H1 (cell line): ENCODE measurements around the gene APBA2. TPM values are rescaled to one million over a fixed set of nuclear protein-coding genes. Genes with fewer than 3 reads are reported as not detected.
"Not testable (repeated sequence)": the region's sequence is repeated elsewhere in the genome, so short reads cannot be mapped to it uniquely, and the experiment has no call there.

Experiments used
- CTCF ChIA-PET: fragments of 300-600 bp; sonication (Branson Sonifier 250); formaldehyde crosslinking; loops from one replicate; lab custom pipeline; 2021; ENCODE audit not compliant: partially characterized antibody; lab: Charles Lee
- POLR2A ChIA-PET: fragments of 300-600 bp; sonication (Branson Sonifier 250); formaldehyde crosslinking; loops from one replicate; lab custom pipeline; 2021; ENCODE audit warnings: inconsistent platforms; ENCODE audit not compliant: partially characterized antibody; lab: Charles Lee
- DNase-seq, 2 experiments: peaks; one replicate each; pipeline versions ENCODE4 v3.0.0 to v3.0.0-alpha.2; 2010 to 2022; ENCODE audit warnings: low spot score in 2 of 2, low read depth in 1 of 2, mixed read lengths in 1 of 2
- FAIRE-seq: peaks from 2 replicates; lab custom pipeline; 2011; peaks lifted over from hg19 to GRCh38; lab: Jason Lieb, UNC
- H2AFZ ChIP-seq: 2 replicates; pipeline ENCODE4 v1.8.1; 2012; ENCODE audit warnings: low read length, inconsistent platforms
- H2AK5ac ChIP-seq: 2 replicates; pipeline ENCODE4 v1.6.1; 2013; ENCODE audit warnings: low read depth, low read length
- H2BK120ac ChIP-seq: replicated peaks from 2 replicates; pipeline ENCODE3; 2013; ENCODE audit warnings: low read depth, low read length, inconsistent platforms
- H2BK12ac ChIP-seq: 2 replicates; pipeline ENCODE4 v1.6.1; 2013; ENCODE audit warnings: low read depth, low read length
- H2BK15ac ChIP-seq: 2 replicates; pipeline ENCODE4 v1.6.1; 2013; ENCODE audit warnings: low read length
- H2BK20ac ChIP-seq: 2 replicates; pipeline ENCODE4 v1.6.1; 2013; ENCODE audit warnings: low read length
- H2BK5ac ChIP-seq: 2 replicates; pipeline ENCODE4 v1.6.1; 2013; ENCODE audit warnings: low read depth, low read length
- H3K14ac ChIP-seq: 2 replicates; pipeline ENCODE4 v1.6.1; 2013; ENCODE audit warnings: inconsistent platforms; ENCODE audit not compliant: insufficient read length
- H3K18ac ChIP-seq: 2 replicates; pipeline ENCODE4 v1.6.1; 2013; ENCODE audit warnings: low read length; ENCODE audit errors: extremely low read depth
- H3K23ac ChIP-seq: 2 replicates; pipeline ENCODE4 v1.6.1; 2013; ENCODE audit warnings: inconsistent platforms; ENCODE audit not compliant: insufficient read length
- H3K23me2 ChIP-seq: 2 replicates; pipeline ENCODE4 v1.6.1; 2013; ENCODE audit warnings: low read depth, low read length
- H3K27ac ChIP-seq: 2 replicates; pipeline ENCODE4 v1.6.1; 2011; ENCODE audit warnings: low read depth, low read length, inconsistent platforms
- H3K27me3 ChIP-seq, 4 experiments: replicated peaks in 1 of 4; 1 replicate in 1 of 4; 2 replicates in 3 of 4; pipeline versions ENCODE4 v1.6.1 to v1.8.1; 2011 to 2013; ENCODE audit warnings: low read length in 3 of 4, mild to moderate bottlenecking in 3 of 4, inconsistent platforms in 2 of 4, mixed read lengths in 2 of 4, moderate library complexity in 1 of 4; ENCODE audit not compliant: control insufficient read depth in 3 of 4, insufficient read depth in 3 of 4; ENCODE audit errors: extremely low read depth in 1 of 4
- H3K36me3 ChIP-seq, 4 experiments: 2 replicates each; pipeline versions ENCODE4 v1.6.1 to v1.8.1; 2011 to 2013; ENCODE audit warnings: mild to moderate bottlenecking in 4 of 4, low read length in 3 of 4, moderate library complexity in 2 of 4, control low read depth in 1 of 4, inconsistent platforms in 1 of 4; ENCODE audit not compliant: insufficient read depth in 4 of 4, control insufficient read depth in 2 of 4
- H3K4ac ChIP-seq: replicated peaks from 2 replicates; pipeline ENCODE3; 2013; ENCODE audit warnings: low read length, low read depth, mixed read lengths, inconsistent platforms; ENCODE audit not compliant: insufficient read length
- H3K4me1 ChIP-seq, 4 experiments: replicated peaks in 1 of 4; 1 replicate in 1 of 4; 2 replicates in 3 of 4; pipeline versions ENCODE4 v1.6.1 to v1.8.1; 2011 to 2013; ENCODE audit warnings: low read length in 3 of 4, inconsistent platforms in 2 of 4, mixed read lengths in 1 of 4; ENCODE audit not compliant: insufficient read depth in 4 of 4, control insufficient read depth in 3 of 4
- H3K4me2 ChIP-seq, 2 experiments: 2 replicates each; pipeline versions ENCODE4 v1.6.1 to v1.8.1; 2011 to 2013; ENCODE audit warnings: low read depth in 2 of 2, low read length in 2 of 2, control low read depth in 1 of 2, inconsistent platforms in 1 of 2, mild to moderate bottlenecking in 1 of 2; ENCODE audit not compliant: insufficient read depth in 1 of 2
- H3K4me3 ChIP-seq, 4 experiments: fragments of 200-600, 300-600 bp in 1 of 4; sonication (generic), shearing (Covaris generic), sonication (Bioruptor Twin) in 1 of 4; 2 replicates each; pipeline versions ENCODE4 v1.5.1 to v1.8.1; 2011 to 2016; ENCODE audit warnings: low read length in 4 of 4, low read depth in 3 of 4, control low read depth in 2 of 4, inconsistent platforms in 2 of 4, mild to moderate bottlenecking in 2 of 4, mixed read lengths in 1 of 4, moderate library complexity in 1 of 4; ENCODE audit not compliant: insufficient read depth in 2 of 4; ENCODE audit errors: extremely low read depth in 1 of 4
- H3K56ac ChIP-seq: replicated peaks from 2 replicates; pipeline ENCODE3; 2013; ENCODE audit warnings: low read depth, mild to moderate bottlenecking, mixed read lengths, low read length, inconsistent platforms; ENCODE audit not compliant: insufficient read length
- H3K79me1 ChIP-seq: 2 replicates; pipeline ENCODE4 v1.6.1; 2013; ENCODE audit warnings: low read depth, low read length, control low read depth
- H3K79me2 ChIP-seq, 2 experiments: 2 replicates each; pipeline versions ENCODE4 v1.6.1 to v1.8.1; 2012 to 2013; ENCODE audit warnings: low read length in 2 of 2, mild to moderate bottlenecking in 2 of 2, inconsistent platforms in 1 of 2; ENCODE audit not compliant: insufficient read depth in 2 of 2, control insufficient read depth in 1 of 2
- H3K9ac ChIP-seq, 4 experiments: replicated peaks in 1 of 4; 1 replicate in 1 of 4; 2 replicates in 3 of 4; pipeline versions ENCODE4 v1.6.1 to v1.8.1; 2011 to 2013; ENCODE audit warnings: low read depth in 3 of 4, low read length in 3 of 4, control low read depth in 2 of 4, mild to moderate bottlenecking in 2 of 4, moderate library complexity in 2 of 4, inconsistent platforms in 1 of 4; ENCODE audit errors: extremely low read depth in 1 of 4
- H3K9me3 ChIP-seq, 2 experiments: 2 replicates each; pipeline versions ENCODE4 v1.6.1 to v1.8.1; 2012 to 2013; ENCODE audit warnings: mild to moderate bottlenecking in 2 of 2, moderate library complexity in 2 of 2, control low read depth in 1 of 2, inconsistent platforms in 1 of 2, low read depth in 1 of 2, low read length in 1 of 2, mixed read lengths in 1 of 2; ENCODE audit not compliant: insufficient read depth in 2 of 2
- H4K20me1 ChIP-seq, 2 experiments: replicated peaks in 1 of 2; 2 replicates each; pipeline versions ENCODE3 to v1.8.1; 2011 to 2013; ENCODE audit warnings: inconsistent platforms in 2 of 2, low read length in 2 of 2, mild to moderate bottlenecking in 1 of 2; ENCODE audit not compliant: insufficient read depth in 2 of 2, control insufficient read depth in 1 of 2
- H4K5ac ChIP-seq: 2 replicates; pipeline ENCODE4 v1.6.1; 2013; ENCODE audit warnings: low read length, low read depth, mixed read lengths, inconsistent platforms; ENCODE audit not compliant: insufficient read length
- H4K8ac ChIP-seq: 2 replicates; pipeline ENCODE4 v1.8.0; 2013; ENCODE audit warnings: mild to moderate bottlenecking, moderate library complexity, low read length, inconsistent platforms; ENCODE audit not compliant: insufficient read depth; ENCODE audit errors: extremely low read depth
- H4K91ac ChIP-seq: replicated peaks from 2 replicates; pipeline ENCODE3; 2013; ENCODE audit warnings: low read length, mixed read lengths, inconsistent platforms; ENCODE audit not compliant: insufficient read length
- WGBS, 2 experiments: shearing (Covaris generic) in 1 of 2; methylation state at CpG; one replicate each; pipeline versions ENCODE4 v1.1.6 to v1.1.7; 2013 to 2015; ENCODE audit warnings: low lambda C conversion rate in 2 of 2, mixed read lengths in 2 of 2, inconsistent platforms in 1 of 2, low coverage in 1 of 2, missing lambda C conversion rate in 1 of 2; ENCODE audit not compliant: insufficient replicate concordance in 2 of 2, insufficient coverage in 1 of 2, insufficient read length in 1 of 2; ENCODE audit errors: extremely low coverage in 1 of 2, missing lambda C conversion rate in 1 of 2; 5-methylcytosine and 5-hydroxymethylcytosine counted together
- polyA plus RNA-seq, 7 experiments: library from polyadenylated mRNA; depleted of rRNA in 3 of 7; stranded (reverse) in 5 of 7; unstranded in 2 of 7; fragments of >200 nt in 5 of 7; fragments of 200-250 nt in 2 of 7; gene quantifications; 1 replicate in 5 of 7; 2 replicates in 1 of 7; 4 replicates in 1 of 7; pipeline versions ENCODE4 v1.2.1 to v1.2.3, GENCODE V29; 2011 to 2013; ENCODE audit warnings: missing spikeins in 2 of 7, mixed read lengths in 2 of 7
- total RNA-seq: library from RNA; stranded (reverse); fragmentation: NEBNext Ultra II Directional; extraction: Animal tissue kit (Norgen Biotek cat#: 25700); gene quantifications from 2 replicates; pipeline ENCODE4 v1.2.1, GENCODE V29; 2021

Gene APBA2
- total and polyA plus RNA-seq, 2 of the 8 experiments (the other 6 are each of a cell fraction or from before 2014, with no cell fraction given) = 15.5 to 19.0 TPM

GRCh38 chr15:28847959-28848358 is 37.8 kb upstream of the APBA2 start:
- H2AFZ ChIP-seq, H2BK5ac ChIP-seq, H3K27ac ChIP-seq, H3K4me1 ChIP-seq, POLR2A ChIA-PET, H3K79me1 ChIP-seq, H3K36me3 ChIP-seq, H2BK12ac ChIP-seq, H3K4me3 ChIP-seq, H3K4me2 ChIP-seq, H3K9ac ChIP-seq, H4K8ac ChIP-seq, H4K91ac ChIP-seq, H3K23me2 ChIP-seq, H3K4ac ChIP-seq, H4K20me1 ChIP-seq, H3K27me3 ChIP-seq, H3K56ac ChIP-seq, H2BK15ac ChIP-seq, CTCF ChIA-PET, H3K14ac ChIP-seq, H2BK120ac ChIP-seq, H4K5ac ChIP-seq, H2AK5ac ChIP-seq, H2BK20ac ChIP-seq, H3K23ac ChIP-seq, H3K79me2 ChIP-seq, H3K18ac ChIP-seq, FAIRE-seq: not testable (repeated sequence)
- peaks cover 0 to 11% of the 10 kb centered on the region in 2 experiments; a peak in 1 of 4 replicates for H3K9me3 ChIP-seq
- DNase-seq = peak in 1 of 2 experiments; percentile 32
- WGBS, 2 experiments = 92% methylated on average over 6 of the region's 9 CpGs; no CpG with 5 or more reads in 1 of the 2 experiments

GRCh38 chr15:28848521-28848920 is 37.3 kb upstream of the APBA2 start, which contains the start of gene GOLGA6L7:
Gene GOLGA6L7 (minus strand): TSS chr15:28848644. CDS start chr15:28848549, 95 bp downstream.
- H3K27ac ChIP-seq, H3K14ac ChIP-seq, H3K56ac ChIP-seq, H3K4me2 ChIP-seq, H3K27me3 ChIP-seq, FAIRE-seq, H3K79me2 ChIP-seq, H3K18ac ChIP-seq, CTCF ChIA-PET, H4K91ac ChIP-seq, H4K5ac ChIP-seq, H2BK20ac ChIP-seq, H2AFZ ChIP-seq, POLR2A ChIA-PET, H2BK15ac ChIP-seq, H3K23ac ChIP-seq, H4K20me1 ChIP-seq, H3K9ac ChIP-seq, H3K4ac ChIP-seq, H2BK5ac ChIP-seq, H2BK120ac ChIP-seq, H3K36me3 ChIP-seq, H2AK5ac ChIP-seq, H4K8ac ChIP-seq, H3K79me1 ChIP-seq, H3K4me3 ChIP-seq, H3K4me1 ChIP-seq, H3K23me2 ChIP-seq, H2BK12ac ChIP-seq: not testable (repeated sequence)
- peak in 1 of 2 experiments; percentile 42 for DNase-seq
- peaks cover 0 to 11% of the 10 kb centered on the region in 2 experiments; a peak in 1 of 4 replicates for H3K9me3 ChIP-seq
- 93 to 100% methylated on average over 1 to 11 of the region's 13 CpGs for WGBS, 2 experiments
